ENCODE measurements around the gene TEAD3. TPM values are rescaled to one million over a fixed set of nuclear protein-coding genes. Genes with fewer than 3 reads are reported as not detected.

TEAD3 gene
- total RNA-seq (2012; rRNA removed): 5.0 and 5.2 TPM in 2 replicates
- 25.0 and 28.0 TPM in 2 replicates for polyA plus RNA-seq (2012; rRNA removed)
- polyA plus RNA-seq (2012; cell fraction: cytosol; rRNA removed): 16.6 and 30.2 TPM in 2 replicates
- 49.5 and 83.0 TPM in 2 replicates for polyA plus RNA-seq (2012; cell fraction: nucleus; rRNA removed; ENCODE audit: low replicate concordance)
- Bru-seq, nascent RNA: percentile 85 among the genes with signal in this experiment
- BruChase-seq, experiment 1, labeled RNA remaining after a 6-hour chase: percentile 83 among the genes with signal in this experiment
- percentile 89 among the genes with signal in this experiment for BruChase-seq, experiment 2, labeled RNA remaining after a 2-hour chase
- long read RNA-seq, partial matches to known transcripts: 26 of 60 reads
- long read RNA-seq, other reads (novel, unspliced or antisense): 34 of 60 reads

DNA sequence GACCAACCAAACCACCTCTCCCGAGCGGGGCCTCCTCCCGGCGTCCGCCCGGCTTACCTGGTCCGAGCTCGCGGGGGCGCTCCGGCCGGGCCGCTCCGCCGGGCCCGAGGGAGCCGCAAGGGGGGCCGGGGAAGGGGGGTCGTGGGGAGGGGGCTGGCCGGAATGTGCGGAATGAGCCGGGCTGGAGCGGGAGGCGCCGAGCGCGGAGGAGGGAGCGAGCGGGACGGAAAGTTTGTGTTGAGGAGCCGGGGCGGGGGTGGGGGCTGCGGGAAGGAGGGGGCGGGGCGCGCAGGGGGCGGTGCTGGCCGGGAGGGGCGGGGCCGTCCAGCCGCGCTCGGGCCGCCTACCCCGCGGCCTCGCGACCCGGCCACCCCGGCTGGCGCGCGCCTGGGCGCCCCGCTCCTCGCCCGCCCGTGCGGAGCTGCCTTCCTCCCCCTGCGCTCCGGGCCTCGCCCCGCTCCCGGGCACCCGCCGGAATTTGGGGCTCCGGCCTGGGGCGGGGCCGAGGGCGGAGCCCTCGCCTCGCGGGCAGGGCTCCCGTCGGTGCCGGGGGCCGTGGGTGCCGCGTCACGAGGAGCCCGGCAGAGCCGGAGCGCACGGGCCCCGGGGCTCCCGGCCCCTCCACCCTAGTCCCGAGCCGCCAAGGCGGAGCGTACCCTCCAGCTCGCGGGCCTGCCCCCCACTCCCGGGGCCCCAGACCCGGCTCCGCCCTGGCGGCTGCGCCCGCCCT is at the start of gene TEAD3:
TEAD3 (minus strand) TSS at position 239 of the 730 bp plus-strand sequence.
- H4K5ac ChIP-seq (ENCODE audit: low read depth, low read length): peak within 1 kb of the TSS; percentile 38; the same call in 1 of the 2 replicates
- peak within 1 kb of the TSS; percentile 97 for H2AK9ac ChIP-seq (replicated peaks; ENCODE audit: low read depth, low read length, poor library complexity)
- H3K9me1 ChIP-seq (ENCODE audit: insufficient read depth, low read length): peaks cover 38% of the 10 kb centered on the region
- peak within 1 kb of the TSS; percentile 63 for H3K4me3 ChIP-seq (ENCODE audit: insufficient read depth, low read depth, low read length)
- H2BK5ac ChIP-seq (ENCODE audit: low read depth, low read length, poor library complexity, severe bottlenecking): peak within 1 kb of the TSS; percentile 88
- peak within 1 kb of the TSS; percentile 82 for H4K91ac ChIP-seq (ENCODE audit: insufficient read depth, low read depth, low read length)
- TF ChIP-seq POLR2A (IDR thresholded peaks at IDR 0.05; ENCODE audit: low read depth, low read length): peak; percentile 75
- peak; percentile 90; the same call in 1 of the 2 replicates for TF ChIP-seq MAZ (IDR thresholded peaks at IDR 0.05; ENCODE audit: borderline replicate concordance, low read depth, low read length)
- no peak; the same call in 1 of the 2 replicates for TF ChIP-seq USF2 (IDR thresholded peaks at IDR 0.05; ENCODE audit: low read depth, low read length)
- no peak for TF ChIP-seq CEBPB (IDR thresholded peaks at IDR 0.05; ENCODE audit: low read depth, low read length)
- peak; percentile 26; the same call in 1 of the 2 replicates for TF ChIP-seq CTCF (conservative IDR thresholded peaks at IDR 0.05; ENCODE audit: low read depth, low read length)
- TF ChIP-seq NFE2L2 (IDR thresholded peaks at IDR 0.05; ENCODE audit: low read depth, low read length): no peak
- peak within 1 kb of the TSS; percentile 56 for H3K18ac ChIP-seq (ENCODE audit: low read depth, low read length)
- peak within 1 kb of the TSS; percentile 77 for H3K56ac ChIP-seq (ENCODE audit: extremely low read depth, insufficient read depth, low read length)
- 0 out of 2 replicates have a peak within 1 kb of the TSS, but pooled peaks have one; percentile 42 for H2BK20ac ChIP-seq (ENCODE audit: low read depth, low read length)
- H3K36me3 ChIP-seq (ENCODE audit: control insufficient read depth, insufficient read depth, low read length): 0 out of 2 replicates have a peak, but pooled peaks cover 5% of the 10 kb centered on the region
- H3K9me3 ChIP-seq (ENCODE audit: control insufficient read depth, insufficient read depth, low read length): no peaks in the 10 kb centered on the region
- ChIA-PET POLR2A (ENCODE audit: unreplicated experiment) (interaction anchor here (0.6 to 1.1 kb wide), 3 partner anchors 15 to 886 kb away, joined by 3 to 5 read pairs (median 3); no protein-coding TSS in a partner anchor), CTCF (interaction anchor here (1.0 to 1.1 kb wide), 2 partner anchors 7 to 155 kb away, joined by 3 to 4 read pairs; no protein-coding TSS in a partner anchor)
- H2BK120ac ChIP-seq (ENCODE audit: low read depth, low read length): peak within 1 kb of the TSS; percentile 55; the same call in 1 of the 2 replicates
- peak within 1 kb of the TSS; percentile 92 for H3K14ac ChIP-seq (replicated peaks; ENCODE audit: low read depth, low read length)
- BruUV-seq (replicated peaks): no TSS peak
- ATAC-seq (ENCODE audit: low read depth): peak; percentile 71
- H3K9ac ChIP-seq (ENCODE audit: low read depth, low read length): peak within 1 kb of the TSS; percentile 98
- peak within 1 kb of the TSS; percentile 91 for H2AFZ ChIP-seq (replicated peaks; ENCODE audit: low read length, poor library complexity)
- H3K4me2 ChIP-seq (ENCODE audit: low read depth, low read length): peak within 1 kb of the TSS; percentile 94
- H3K27ac ChIP-seq (ENCODE audit: insufficient read depth, low read length): peak within 1 kb of the TSS; percentile 84
- DNase-seq: peak; percentile 56
- 0 out of 3 replicates have a peak within 1 kb of the TSS, but pooled peaks have one; percentile 42 for H2BK15ac ChIP-seq (ENCODE audit: low read depth, low read length)
- peaks cover 34% of the 10 kb centered on the region for H4K20me1 ChIP-seq (ENCODE audit: insufficient read depth, low read length)
- peak within 1 kb of the TSS; percentile 52 to 73; a peak in 3 of 4 replicates for H4K8ac ChIP-seq (ENCODE audit: low read depth in 2 of 2, low read length in 2 of 2)
- intact Hi-C loops (cut with micrococcal nuclease): no loop called here
- peaks cover 12 to 57% of the 10 kb centered on the region in 2 experiments; a peak in 3 of 4 replicates for H3K79me1 ChIP-seq (ENCODE audit: low read depth in 1 of 2, low read length in 2 of 2)
- dilution Hi-C loops (cut with HindIII; ENCODE audit: low sequenced_read_pairs, unreplicated experiment): no loop called here
- H3K23ac ChIP-seq (ENCODE audit: low read depth, low read length): peak within 1 kb of the TSS; percentile 92
- H3K27me3 ChIP-seq (ENCODE audit: control insufficient read depth, insufficient read depth, low read length): no peaks in the 10 kb centered on the region
- in situ Hi-C loops (cut with MboI; ENCODE audit: low sequenced_read_pairs): no loop called here
- peak within 1 kb of the TSS; percentile 91 for H2AK5ac ChIP-seq (ENCODE audit: low read depth, low read length)
- H3K4me1 ChIP-seq (ENCODE audit: control insufficient read depth, insufficient read depth, low read length): peaks cover 40% of the 10 kb centered on the region
- WGBS, 2 experiments (ENCODE audit: extremely low coverage in 2 of 2, insufficient read length in 1 of 2): 1% methylated on average over 19 of the region's 98 CpGs; no CpG with 5 or more reads in 1 of the 2 experiments
- H3K4ac ChIP-seq (ENCODE audit: low read depth, low read length): peak within 1 kb of the TSS; percentile 97
